HepG2 (cell line): Measurements from ENCODE around the gene POLR3F. TPM values are rescaled to one million over a fixed set of nuclear protein-coding genes. Genes with fewer than 3 reads are reported as not detected.

ENCODE experiments used
- HIVEP1 ChIP-seq: sonication (generic); formaldehyde crosslinking; IDR thresholded peaks from 2 replicates; pipeline ENCODE4 v1.4.0; 2020; ENCODE audit warnings: mild to moderate bottlenecking, missing genetic modification reagents
- KDM5A ChIP-seq: fragments of 200-600 bp; sonication (generic); IDR thresholded peaks from 2 replicates; pipeline ENCODE4 v1.7.0; 2018; ENCODE audit warnings: antibody characterized with exemption, mild to moderate bottlenecking, low read length, borderline replicate concordance
- MED1 ChIP-seq: sonication (generic); formaldehyde crosslinking; IDR thresholded peaks from 2 replicates; pipeline ENCODE4 v1.4.0; 2020; ENCODE audit warnings: missing genetic modification reagents
- MYC ChIP-seq: sonication (generic); formaldehyde crosslinking; IDR thresholded peaks from 2 replicates; pipeline ENCODE4 v1.9.0; 2021; ENCODE audit warnings: missing genetic modification reagents, borderline replicate concordance
- POLR2AphosphoS2 ChIP-seq: IDR thresholded peaks from 2 replicates; pipeline ENCODE4 v1.6.1; 2011; ENCODE audit warnings: low read depth, low read length, improper control_type of control experiment
- RAD21 ChIP-seq: fragments of 450-650 bp; formaldehyde crosslinking; IDR thresholded peaks from 2 replicates; pipeline ENCODE4 v1.5.0; 2020; ENCODE audit warnings: mild to moderate bottlenecking
- RELA ChIP-seq: sonication (generic); formaldehyde crosslinking; IDR thresholded peaks from 2 replicates; pipeline ENCODE4 v1.4.0; 2020; ENCODE audit warnings: missing genetic modification reagents
- RERE ChIP-seq: IDR thresholded peaks from 2 replicates; pipeline ENCODE4 v1.6.1; 2016; ENCODE audit warnings: low read depth, missing genetic modification reagents, missing compliant biosample characterization
- STAT6 ChIP-seq: sonication (generic); formaldehyde crosslinking; IDR thresholded peaks from 2 replicates; pipeline ENCODE4 v1.4.0; 2020; ENCODE audit warnings: missing genetic modification reagents, mild to moderate bottlenecking, borderline replicate concordance
- ZNF263 ChIP-seq: sonication (generic); formaldehyde crosslinking; IDR thresholded peaks from 2 replicates; pipeline ENCODE4 v1.4.0; 2020; ENCODE audit warnings: missing genetic modification reagents
- ZNF510 ChIP-seq: sonication (generic); formaldehyde crosslinking; IDR thresholded peaks from 2 replicates; pipeline ENCODE4 v1.4.0; 2020; ENCODE audit warnings: low read depth, mild to moderate bottlenecking, missing genetic modification reagents
- ZNF597 ChIP-seq: sonication (generic); formaldehyde crosslinking; IDR thresholded peaks from 2 replicates; pipeline ENCODE4 v1.5.0; 2020; ENCODE audit warnings: missing genetic modification reagents
- ZNF839 ChIP-seq: sonication (generic); formaldehyde crosslinking; IDR thresholded peaks from 2 replicates; pipeline ENCODE4 v1.4.0; 2020; ENCODE audit warnings: missing genetic modification reagents, mild to moderate bottlenecking, borderline replicate concordance
- ZSCAN31 ChIP-seq: sonication (generic); formaldehyde crosslinking; IDR thresholded peaks from 2 replicates; pipeline ENCODE4 v1.5.0; 2020; ENCODE audit warnings: low read depth, mild to moderate bottlenecking, missing genetic modification reagents
- polyA plus RNA-seq, 8 experiments: library from polyadenylated mRNA; depleted of rRNA in 3 of 8; stranded (reverse) in 7 of 8; unstranded in 1 of 8; fragments of >200 nt; fragmentation: Illumina TruSeq in 4 of 8; extraction: Trizol in 4 of 8; gene quantifications; 2 replicates each; pipeline versions ENCODE4 v1.2.1 to v1.2.3, GENCODE V29; 2011 to 2016; ENCODE audit warnings: low read depth in 4 of 8, missing spikeins in 1 of 8, mixed read lengths in 1 of 8; ENCODE audit not compliant: insufficient read depth in 1 of 8
- total RNA-seq, 5 experiments: library from RNA; depleted of rRNA; stranded (reverse); fragments of >200 nt; fragmentation: Illumina TruSeq; extraction: Trizol; gene quantifications; 2 replicates each; pipeline ENCODE4 v1.2.3, GENCODE V29; 2016; ENCODE audit warnings: low read depth in 1 of 5
- TF ChIP-seq, protein P1 (sequence below): sonication (generic); formaldehyde crosslinking; IDR thresholded peaks from 2 replicates; pipeline ENCODE4 v1.4.0; 2020; ENCODE audit warnings: missing genetic modification reagents
- TF ChIP-seq, protein P2 (sequence below): sonication (generic); formaldehyde crosslinking; IDR thresholded peaks from 2 replicates; pipeline ENCODE4 v1.4.0; 2020; ENCODE audit warnings: mild to moderate bottlenecking, missing genetic modification reagents

Gene POLR3F
- total and polyA plus RNA-seq, 2 of the 13 experiments (the other 11 are each of a cell fraction or from before 2014, with no cell fraction given): 11.7 to 25.5 TPM

DNA sequence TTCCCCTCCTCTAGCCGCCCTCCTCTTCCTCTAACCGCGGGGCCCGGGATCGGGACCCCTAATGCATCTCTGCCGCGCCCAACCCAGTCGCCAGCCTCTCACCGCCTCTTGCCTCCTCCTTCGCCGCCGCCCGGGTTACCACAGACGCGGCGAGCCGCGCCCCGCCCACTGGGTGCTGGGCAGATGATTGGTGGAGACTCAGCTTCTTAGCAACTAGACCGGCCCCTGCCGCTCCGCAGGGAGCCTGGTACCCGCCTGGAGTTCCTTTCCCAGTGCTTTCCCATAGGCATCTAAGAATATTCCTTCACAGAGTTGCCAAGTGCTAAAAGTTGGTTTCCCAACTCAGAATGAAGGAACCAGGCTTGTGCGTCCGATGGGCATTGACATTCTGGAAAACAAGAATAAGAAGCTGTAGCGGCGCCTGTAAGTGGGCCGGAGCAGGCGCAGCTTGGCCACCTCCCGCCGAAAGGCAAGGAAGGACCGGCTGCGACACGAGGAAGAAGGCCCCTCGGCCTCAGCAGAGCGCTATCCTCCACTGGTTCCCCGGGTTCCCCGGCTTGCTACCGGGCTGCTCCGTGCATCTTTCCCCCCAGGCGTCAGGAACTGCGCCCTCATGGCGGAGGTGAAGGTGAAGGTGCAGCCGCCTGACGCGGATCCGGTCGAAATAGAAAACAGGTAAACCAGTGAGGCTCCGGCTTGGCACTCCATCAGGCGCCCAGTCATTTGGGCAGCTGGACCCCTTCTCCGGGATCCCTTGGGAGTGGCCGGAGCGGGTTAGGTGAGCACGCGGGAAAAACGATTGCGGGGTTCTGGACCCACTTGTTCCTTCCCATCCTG lies at the start of gene POLR3F, which contains the start of gene DZANK1 (continued):
- TF ChIP-seq ZNF839 (CRISPR knock-in tag) (peak; percentile 29; the same call in 1 of the 2 replicates), RERE (CRISPR knock-in tag) (no peak), ZNF263 (peak; percentile 45; the same call in 1 of the 2 replicates), POLR2AphosphoS2 (no peak), KDM5A (peak; percentile 100), STAT6 (CRISPR knock-in tag) (no peak; the same call in 1 of the 2 replicates), ZNF510 (CRISPR knock-in tag) (no peak), HIVEP1 (CRISPR knock-in tag) (no peak; the same call in 1 of the 2 replicates), RELA (peak; percentile 84), MYC (CRISPR knock-in tag) (peak; percentile 91), MED1 (CRISPR knock-in tag) (peak; percentile 79), ZNF597 (no peak), ZSCAN31 (CRISPR knock-in tag) (0 out of 2 replicates have a peak, but pooled peaks have one; percentile 51), RAD21 (peak; percentile 53; the same call in 1 of the 2 replicates)
- TF ChIP-seq, protein P1, sequence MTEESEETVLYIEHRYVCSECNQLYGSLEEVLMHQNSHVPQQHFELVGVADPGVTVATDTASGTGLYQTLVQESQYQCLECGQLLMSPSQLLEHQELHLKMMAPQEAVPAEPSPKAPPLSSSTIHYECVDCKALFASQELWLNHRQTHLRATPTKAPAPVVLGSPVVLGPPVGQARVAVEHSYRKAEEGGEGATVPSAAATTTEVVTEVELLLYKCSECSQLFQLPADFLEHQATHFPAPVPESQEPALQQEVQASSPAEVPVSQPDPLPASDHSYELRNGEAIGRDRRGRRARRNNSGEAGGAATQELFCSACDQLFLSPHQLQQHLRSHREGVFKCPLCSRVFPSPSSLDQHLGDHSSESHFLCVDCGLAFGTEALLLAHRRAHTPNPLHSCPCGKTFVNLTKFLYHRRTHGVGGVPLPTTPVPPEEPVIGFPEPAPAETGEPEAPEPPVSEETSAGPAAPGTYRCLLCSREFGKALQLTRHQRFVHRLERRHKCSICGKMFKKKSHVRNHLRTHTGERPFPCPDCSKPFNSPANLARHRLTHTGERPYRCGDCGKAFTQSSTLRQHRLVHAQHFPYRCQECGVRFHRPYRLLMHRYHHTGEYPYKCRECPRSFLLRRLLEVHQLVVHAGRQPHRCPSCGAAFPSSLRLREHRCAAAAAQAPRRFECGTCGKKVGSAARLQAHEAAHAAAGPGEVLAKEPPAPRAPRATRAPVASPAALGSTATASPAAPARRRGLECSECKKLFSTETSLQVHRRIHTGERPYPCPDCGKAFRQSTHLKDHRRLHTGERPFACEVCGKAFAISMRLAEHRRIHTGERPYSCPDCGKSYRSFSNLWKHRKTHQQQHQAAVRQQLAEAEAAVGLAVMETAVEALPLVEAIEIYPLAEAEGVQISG: peak; percentile 94
- TF ChIP-seq, protein P2, sequence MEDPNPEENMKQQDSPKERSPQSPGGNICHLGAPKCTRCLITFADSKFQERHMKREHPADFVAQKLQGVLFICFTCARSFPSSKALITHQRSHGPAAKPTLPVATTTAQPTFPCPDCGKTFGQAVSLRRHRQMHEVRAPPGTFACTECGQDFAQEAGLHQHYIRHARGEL (CRISPR knock-in tag): no peak
